Head of caudate nucleus (tissue), 42 donors: ENCODE data around the gene DDX10.

Experiments
- DNase-seq, 42 donors: peaks; one replicate each; pipeline versions ENCODE4 v3.0.0 to v3.0.0-alpha.2; 2020 to 2021; ENCODE audit warnings: mixed read lengths in 7 of 42
- intact Hi-C: fragments of 100-400 bp; cut with DNase I; formaldehyde crosslinking; loops from one replicate; pipeline ENCODE4 v1.15.0; 2022

The DDX10 gene

DNA sequence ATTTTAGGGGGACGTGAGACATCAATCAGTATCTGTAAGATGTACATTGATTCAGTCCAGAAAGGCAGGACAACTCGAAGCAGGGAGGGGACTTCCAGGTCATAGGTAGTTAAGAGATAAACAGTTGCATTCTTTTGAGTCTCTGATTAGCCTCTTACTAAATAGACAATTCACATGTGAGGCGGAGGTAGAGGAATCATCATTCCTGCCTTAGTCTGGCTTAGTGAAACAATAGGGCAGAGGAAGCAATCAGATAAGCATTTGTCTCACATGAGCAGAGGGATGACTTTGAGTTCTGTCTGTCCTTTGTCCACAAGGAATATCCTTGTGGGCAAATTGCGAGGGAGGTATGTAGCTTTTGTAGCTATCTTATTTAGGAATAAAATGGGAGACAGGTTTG, 248.3 kb downstream of the DDX10 start:
- DNase-seq: no peak
- intact Hi-C loops: no loop called here

DNA sequence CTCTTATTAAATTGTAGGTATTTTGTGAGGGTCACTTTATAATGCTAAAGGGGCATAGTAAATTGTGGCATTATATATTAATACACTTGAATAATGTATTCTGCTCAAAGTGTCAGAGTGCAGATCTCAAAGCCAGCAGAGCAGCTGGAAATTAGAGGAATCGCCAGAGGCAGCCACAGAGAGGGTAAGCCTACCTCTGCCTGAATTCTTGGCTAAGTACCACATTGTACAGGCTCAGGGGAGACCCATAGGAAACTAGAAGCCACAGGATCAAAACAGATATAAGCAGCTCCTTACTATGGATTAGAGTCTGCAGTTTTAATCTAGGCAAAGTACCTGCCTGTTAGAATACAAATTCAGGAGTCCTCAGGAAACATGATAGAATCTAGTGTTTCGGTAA, 249.3 kb downstream of the DDX10 start:
- intact Hi-C loops: no loop called here

DNA sequence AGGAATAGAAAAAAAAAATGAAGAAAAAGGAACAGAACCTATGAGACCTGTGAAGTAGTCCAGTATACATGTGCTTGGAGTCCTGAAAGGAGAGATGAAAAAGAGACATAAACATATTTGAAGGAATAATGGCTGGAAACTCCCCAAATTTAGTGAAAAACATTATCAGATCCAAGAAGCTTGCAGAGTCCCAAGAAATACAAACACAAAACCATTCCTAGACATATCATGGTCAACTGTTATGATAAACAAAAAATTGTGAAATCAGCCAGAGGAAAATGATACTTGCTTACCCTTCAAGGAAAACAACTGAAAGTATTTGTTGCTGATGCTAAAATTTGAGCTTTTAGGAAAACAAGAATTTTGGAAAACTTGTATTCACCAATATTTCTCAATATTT, 250.1 kb downstream of the DDX10 start:
- intact Hi-C loops: no loop called here
- no peak for DNase-seq

More for the DNA sequence above, 249.3 kb downstream of the DDX10 start:
- no peak for DNase-seq

DNA sequence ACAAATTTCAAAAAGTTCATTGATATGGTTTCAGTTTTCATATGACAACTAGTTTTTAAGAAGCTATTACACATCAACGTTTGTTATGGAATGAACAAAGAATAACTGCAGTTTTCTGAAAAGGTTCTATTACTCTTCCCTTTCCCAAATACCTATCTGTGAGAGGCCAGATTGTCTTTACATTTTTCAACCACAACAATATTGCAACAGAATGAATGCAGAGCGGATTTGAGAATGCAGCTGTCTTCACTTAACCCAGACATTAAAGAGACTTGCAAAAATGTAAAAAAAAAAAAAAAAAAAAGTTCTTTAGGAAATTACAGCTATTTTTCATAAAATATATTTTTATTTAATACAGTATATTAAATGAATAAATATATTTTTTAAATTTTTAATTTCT, 250.8 kb downstream of the DDX10 start:
- intact Hi-C loops: no loop called here

DNA sequence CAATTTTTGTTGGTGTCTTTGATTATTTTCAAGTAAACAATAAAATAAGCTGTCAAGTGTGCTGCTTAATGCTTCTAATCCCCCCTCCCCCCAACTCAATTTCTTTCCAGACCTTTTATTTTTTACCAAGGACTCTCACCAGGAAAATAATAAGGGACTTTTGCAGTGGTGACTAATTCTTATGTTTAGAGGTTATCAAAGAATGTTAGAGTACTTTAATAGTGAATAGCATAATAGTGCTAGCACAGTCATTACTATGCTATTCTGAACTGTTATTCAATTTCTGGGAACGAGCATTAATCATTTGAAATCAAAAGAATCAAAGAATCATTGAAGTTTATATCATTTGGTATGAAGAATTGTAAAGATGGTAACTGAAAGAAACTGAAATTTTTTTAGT, 251.4 kb downstream of the DDX10 start:
- intact Hi-C loops: no loop called here
- DNase-seq: no peak

More for the DNA sequence above, 250.8 kb downstream of the DDX10 start:
- DNase-seq: no peak

DNA sequence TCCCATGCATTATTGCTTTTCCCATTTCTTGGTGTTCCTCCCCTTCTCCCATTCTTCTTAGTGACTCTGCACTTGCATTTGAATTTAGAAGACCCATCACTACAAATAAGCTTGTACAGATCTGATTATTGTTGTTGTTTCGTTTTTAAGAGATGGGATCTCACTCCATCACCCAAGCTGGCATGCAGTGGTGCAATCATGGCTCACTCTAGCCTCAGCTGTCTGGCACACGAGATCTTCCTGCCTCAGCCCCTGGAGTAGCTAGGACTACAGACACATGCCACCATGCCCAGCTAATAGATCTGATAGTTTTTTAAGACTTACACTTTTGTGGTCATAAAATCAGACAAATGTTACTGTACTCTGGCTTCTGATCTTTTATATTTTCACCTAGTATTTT, 252.1 kb downstream of the DDX10 start:
- DNase-seq: no peak
- intact Hi-C loops: no loop called here

DNA sequence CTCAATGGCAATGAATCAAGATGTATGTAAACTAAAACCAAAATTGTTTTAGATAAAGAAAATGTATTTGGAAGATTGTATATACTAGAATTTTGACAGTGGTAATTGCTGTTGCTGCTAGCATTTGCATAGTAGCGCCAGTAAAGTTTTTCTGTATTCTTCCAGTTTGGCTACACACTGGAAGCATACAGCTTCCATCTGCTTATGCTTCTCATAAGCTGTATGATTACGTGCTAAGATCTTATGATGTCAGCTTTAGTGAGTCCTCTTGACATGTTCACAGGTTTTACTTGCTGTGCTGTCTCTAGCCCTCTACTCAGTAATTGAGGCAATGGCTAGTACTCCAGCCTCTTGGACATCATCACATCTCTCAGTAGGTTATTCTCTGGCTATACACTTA, 256.3 kb downstream of the DDX10 start:
- intact Hi-C loops: no loop called here
- no peak for DNase-seq

DNA sequence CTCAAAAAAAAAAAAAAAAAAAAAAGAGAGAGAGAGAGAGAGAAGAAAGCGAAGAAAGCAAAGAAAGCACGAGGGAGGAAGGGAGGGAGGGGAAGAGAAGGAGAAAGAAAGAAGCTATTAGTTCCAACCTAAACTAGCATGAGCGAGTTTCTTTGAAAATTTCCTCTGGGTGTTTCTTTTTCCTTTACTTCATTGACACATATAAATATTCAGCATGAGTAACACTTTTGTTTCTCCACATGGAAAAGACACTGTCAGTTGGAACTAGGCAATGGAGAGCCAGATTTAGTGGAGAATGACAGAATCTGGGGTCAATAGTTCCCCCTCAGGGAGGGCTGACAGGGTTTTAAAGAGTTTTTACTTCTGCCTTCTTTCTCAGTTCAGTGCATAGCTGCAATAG, 257.4 kb downstream of the DDX10 start:
- intact Hi-C loops: no loop called here
- DNase-seq: no peak

DNA sequence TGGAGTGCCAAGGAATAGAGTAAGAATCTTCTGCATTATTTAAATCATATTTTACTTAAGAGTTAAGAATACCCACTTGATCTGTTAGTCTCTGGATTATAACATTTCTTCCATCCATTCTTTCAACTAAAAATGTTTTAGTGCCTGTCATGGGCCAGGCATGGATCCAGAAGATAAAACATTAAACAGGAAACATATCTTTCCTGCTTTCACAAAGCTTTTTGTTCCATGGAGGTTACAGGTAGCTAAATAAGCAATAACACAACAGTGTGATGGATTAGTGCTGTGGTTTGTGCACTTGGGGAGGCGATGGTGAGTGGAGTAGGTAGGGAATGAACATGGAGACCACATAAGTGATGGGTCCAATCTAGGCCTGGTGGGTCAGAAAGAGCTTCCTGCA, 258.5 kb downstream of the DDX10 start:
- DNase-seq: no peak
- intact Hi-C loops: no loop called here

DNA sequence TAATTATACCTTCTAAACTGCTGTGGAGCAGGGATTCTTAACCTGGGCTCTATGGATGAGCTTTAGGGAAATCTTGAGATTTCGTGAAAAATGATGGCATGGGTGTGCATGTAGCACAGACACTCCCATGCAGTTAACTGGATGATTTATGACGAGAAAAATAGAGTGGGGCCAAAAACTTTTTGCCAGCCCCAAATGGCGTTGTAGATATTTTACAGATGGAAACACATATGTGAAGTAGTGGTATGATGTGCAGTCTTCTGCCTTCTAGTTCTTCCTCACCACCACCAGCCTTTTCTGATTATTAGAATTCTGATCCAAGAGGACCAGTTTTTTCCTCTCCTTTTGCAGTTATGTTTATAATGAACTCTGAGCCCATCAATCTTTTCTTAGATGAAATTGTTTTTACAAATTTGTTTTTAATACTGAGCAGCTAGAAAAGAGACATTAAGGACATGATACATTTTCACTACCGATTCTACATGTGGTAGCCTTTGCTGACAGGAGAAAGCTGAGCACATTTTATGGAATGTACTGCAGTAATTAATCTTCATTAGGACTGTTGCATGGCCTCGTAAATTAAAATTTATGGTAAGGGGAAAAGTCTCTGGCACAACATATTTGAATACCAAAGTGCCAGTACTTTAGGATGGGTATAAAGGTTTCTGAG, 261.4 kb downstream of the DDX10 start:
- intact Hi-C loops: no loop called here
- no peak for DNase-seq

DNA sequence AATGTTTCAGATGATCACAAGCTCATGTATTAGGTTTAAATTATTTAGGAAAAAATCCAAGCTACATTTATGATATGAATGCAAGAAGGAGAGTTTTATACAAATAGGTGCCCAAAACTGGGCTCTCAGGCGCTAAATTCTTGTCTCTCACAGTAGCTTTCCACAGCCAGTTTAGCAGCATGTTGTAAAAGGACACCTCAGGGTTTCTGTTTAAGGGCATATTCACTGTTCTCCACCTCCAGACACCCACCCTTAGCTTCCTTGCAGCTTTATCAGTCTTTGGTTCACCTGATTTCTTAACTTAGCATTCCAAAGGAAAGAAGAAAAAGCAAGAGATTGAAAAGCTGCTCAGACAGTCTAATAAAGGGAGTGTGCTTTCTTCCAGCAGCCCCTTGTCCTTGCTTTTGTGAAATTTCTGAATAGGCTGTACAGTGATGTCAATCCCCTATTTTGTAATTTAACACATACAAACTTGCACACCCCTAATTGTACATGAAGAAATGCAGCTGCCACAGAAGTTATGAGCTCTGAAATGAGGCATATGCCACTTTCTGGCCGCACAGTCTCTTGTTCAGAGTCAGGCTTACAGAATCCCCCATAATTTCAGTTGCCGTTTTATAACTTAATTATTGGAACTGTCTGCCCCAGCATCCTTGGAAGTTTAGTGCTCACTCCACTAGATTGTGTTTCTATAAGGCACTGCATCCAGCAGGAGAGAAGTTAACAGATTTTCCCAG, 262.1 kb downstream of the DDX10 start:
- peak in 10 of 42 donors; percentile 5 to 66 (median 42) for DNase-seq
- intact Hi-C loops: no loop called here

DNA sequence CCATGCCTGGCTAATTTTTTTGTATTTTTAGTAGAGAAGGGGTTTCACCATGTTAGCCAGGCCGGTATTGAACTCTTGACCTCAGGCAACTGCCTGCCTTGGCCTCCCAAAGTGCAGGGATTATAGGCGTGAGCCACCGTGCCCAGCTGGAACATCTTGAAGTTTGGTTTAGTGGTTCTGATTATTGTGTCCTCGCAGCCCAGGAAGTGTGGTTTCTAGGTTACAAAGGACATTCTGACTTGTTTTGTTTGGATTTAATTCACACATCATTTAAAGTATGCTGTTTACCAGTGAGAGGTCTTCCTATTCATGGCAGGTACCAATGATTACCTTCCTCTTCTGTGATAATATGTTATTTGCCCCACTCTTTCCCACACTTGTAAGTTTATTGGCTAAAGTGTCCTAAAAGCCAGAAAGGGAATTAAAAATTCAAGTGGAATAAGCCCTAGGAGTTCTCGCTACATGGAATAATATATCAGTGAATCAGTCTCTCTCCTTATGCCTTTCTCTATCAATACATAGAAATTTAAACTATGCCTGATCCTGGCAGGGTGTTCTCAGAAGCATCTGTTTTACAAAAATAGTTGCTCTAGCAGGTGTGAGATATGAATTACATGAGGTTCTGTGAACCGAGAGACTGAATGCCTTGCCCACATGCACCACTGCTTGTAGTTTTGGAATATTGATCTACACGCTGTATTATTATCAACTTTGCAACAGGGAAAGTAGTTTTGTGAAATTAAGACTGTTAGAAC, 263.1 kb downstream of the DDX10 start:
- intact Hi-C loops: no loop called here
- no peak for DNase-seq

DNA sequence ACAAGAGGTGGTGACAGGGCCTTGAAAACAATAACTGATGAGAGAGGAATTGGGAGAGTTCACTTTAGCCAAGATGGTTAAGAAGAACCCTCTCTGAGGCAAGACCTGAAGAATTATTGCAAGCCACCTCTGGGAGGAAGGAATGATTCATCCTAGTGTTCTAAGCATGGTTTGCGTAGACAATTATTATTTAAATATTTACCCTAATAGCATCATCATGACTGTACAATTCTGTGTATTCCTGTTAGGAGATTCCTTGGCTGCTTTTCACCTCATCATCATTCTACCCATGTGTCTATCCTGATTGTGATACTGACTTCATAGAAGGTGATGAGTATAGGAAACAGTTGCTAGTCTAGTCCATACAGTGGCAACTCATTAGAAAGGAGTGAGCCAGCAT, 264.4 kb downstream of the DDX10 start:
- intact Hi-C loops: no loop called here
- DNase-seq: no peak

DNA sequence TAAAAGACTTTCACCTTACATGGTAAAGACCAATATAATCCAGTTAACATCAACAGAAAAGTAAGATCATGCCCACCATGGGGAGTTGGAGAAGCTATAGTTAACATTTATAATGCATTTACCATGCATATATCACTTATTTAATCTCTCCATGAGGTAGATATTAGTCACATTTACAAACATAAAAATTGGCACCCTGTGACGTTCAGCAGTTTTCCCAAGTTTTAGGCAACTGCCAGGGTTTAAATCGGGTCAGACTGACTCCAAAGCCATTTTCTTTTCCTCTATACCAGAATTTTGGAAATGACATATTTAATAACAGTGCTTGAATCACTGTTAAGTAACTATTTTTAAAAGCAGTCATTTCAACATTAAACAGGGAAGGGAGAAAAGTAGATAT, 266.3 kb downstream of the DDX10 start:
- intact Hi-C loops: no loop called here
- DNase-seq: no peak

DNA sequence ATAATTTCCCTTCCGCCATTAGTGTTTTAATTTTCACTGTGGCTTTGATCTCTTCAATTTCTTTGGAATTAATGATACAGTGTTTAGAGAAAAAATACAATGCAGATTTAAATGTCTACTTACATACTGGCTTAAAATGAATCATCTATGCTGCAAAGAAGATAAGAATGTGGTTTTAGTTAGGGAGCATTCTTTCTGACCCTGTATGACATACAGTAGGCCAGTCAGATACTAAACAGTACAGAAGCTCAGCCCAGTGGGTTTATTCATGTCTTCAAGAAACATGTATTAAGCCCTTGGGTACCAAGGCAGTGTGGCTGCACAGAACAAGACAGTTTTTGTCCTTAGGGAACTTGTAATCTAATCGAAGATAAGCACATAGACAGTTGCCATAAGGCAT, 268.8 kb downstream of the DDX10 start:
- no peak for DNase-seq
- intact Hi-C loops: no loop called here

DNA sequence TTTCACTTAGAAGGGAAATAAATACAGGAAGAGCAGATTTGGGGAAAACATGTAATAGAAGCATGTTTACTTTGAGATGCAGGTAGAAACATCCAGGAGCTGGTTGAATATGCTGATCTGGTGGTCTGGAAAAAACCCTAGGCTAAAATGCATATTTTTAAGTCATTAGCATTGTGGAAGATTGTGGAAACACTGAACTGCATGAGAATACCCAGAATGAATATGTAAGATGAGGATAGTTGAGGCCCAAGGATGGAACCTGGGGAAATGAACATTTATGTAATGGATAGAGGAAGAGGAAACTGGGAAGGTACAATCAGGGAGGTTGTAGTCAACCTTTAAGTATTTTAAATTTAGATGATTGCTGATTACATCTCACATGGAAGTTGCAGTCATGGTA, 269.4 kb downstream of the DDX10 start:
- intact Hi-C loops: no loop called here
- no peak for DNase-seq

DNA sequence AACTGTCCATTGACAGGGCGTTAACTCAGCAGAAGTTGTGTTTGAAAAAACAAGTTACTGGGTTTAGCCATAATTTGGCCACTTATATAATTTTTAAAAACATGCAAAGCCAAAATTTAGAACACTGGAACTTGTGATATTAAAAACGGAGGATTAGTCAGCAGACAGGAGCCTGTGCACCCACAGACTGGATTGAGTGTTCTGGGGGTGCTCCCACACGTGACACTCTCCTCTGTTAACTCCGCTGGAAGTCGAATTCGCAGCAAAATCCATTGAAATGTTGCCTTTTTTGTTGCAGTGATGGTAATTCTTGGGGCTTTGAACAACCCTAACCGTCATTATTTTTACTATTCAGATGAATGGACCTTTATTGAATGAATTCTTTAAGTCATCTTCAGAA, 269.8 kb downstream of the DDX10 start:
- peak in 19 of 42 donors; percentile 8 to 60 (median 32) for DNase-seq
- intact Hi-C loops: no loop called here

DNA sequence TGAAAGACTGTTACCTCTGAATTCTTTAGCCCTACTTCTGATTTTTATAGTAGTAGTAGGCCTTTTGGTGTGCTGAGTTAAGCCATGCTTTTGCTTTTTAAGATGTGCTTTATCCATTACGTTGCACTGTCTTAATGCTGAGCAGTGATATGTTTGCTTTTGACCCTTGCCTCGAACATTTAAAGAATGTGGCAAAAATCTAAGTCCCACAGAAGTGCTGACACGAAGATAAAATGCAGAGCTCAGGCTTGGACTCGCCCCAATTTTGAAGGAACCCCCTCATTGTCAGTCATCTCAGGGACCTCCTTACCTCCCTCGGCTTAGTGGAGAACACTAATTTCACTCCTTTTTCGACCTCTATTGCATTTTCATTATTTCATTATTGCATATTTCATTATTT, 272.9 kb downstream of the DDX10 start:
- intact Hi-C loops: no loop called here
- DNase-seq: no peak

DNA sequence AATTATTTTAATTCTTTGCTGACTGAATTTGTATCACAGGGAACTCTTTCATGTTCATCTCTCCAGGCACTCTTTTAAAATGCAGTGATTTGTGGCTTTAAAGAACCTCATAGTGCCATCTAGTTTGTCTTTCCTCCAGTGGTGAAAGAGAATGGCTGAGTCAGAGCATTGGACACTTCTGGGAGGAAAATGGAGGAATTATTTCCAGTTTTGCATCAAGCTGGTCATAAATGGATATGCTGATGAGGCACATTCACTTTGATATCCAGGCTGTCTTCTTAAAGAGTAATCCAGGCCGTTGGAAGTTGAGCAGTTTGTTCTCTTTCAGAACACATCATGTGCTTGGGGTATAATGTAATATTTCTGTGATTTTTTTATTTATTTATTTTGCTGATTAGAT, 273.7 kb downstream of the DDX10 start:
- no peak for DNase-seq
- intact Hi-C loops: no loop called here

DNA sequence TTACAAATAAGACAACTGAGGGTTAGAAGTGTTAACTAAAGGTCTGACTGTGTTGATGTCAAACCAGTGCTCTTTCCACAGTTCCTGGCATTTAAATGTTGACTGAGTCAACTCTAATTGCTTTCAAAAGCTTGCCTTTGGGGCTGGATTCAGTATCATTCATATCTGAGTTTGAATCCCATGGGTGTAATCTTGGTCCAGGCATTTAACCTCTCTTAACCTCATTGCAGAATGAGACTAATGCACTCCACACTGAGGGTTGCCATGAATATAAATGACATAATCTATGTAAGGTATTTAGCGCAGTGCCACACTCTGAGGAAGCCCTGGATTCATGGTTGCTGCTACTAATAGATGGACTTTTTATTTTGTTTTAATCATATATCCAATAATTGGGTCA, 274.3 kb downstream of the DDX10 start:
- intact Hi-C loops: no loop called here
- no peak for DNase-seq
